ENCODE measurements around the gene TRIM67.

Gene TRIM67

DNA sequence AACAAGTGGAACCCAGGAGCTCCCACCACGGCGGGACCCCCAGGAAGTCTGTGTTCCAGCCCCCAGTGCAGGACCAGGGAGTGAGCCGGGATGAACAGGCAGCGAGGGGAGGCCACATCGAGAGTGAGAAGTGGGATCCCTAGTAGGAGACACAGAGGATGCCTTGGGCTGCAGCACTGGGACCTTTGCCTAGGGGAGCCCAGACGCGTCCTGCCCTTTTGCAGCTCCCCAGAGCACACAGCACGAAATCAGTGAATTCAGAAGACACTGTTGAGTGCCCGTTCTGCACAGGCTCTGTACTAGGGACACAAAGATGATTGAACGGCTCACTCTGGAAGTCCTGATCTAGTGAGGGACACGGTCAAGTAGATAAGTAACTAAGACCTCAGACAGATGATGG is 23.5 kb downstream of the TRIM67 start:
- no peak for DNase-seq

DNA sequence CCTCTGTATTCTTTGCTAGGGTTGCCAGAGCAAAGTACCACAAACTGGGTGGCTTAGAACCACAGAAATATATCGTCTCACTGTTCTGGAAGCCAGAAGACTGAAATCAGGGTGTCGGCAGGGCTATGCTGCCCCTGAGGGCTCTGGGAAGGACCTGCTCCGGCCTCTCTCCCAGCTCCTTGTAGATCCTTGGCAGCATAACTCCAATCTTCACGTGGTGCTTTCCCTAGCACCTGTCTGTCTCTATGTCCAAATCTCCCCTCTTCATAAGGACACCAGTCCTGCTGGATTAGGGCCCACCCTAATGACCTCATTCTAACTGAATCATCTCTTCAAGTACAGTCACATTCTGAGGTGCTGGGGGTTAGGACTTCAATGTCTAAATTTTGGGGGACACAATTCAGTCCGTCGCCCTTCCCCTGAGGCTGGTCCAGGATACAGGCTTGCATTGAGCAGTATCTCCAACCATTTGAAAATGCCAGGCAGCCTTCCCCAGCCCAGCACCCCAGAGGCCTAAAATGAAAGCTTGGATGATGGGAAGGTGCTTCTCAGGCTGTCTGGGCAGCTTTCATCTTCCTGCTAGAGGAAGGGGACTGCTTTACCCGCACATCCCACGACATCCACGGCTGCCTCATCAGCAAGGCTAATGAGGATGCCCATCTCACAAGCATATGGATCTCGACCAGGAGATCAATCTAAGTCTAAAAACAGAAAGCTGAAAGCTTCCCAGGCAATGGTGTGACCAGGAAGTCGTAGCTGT is 24.7 kb downstream of the TRIM67 start:
- no peak for DNase-seq

DNA sequence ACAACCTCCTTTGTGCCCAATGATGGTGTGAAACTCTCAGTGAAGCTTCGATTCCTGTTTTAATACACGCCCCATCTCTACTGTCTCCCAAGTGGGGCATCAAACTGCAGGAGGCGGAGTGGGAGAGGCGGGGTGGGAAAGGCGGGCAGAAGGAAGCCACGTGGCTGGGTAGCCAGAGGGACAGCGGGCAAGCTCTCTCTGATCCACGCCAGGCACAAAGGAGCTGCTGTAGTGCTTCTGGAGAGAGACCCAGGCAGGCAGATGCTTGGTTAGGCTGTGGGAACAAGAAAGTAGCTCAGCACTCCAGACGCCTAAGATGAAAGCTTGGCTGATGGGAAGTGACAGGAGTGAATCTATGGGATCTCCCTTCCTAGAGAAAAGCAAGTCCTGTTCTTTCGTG is 25.7 kb downstream of the TRIM67 start:
- DNase-seq: no peak

DNA sequence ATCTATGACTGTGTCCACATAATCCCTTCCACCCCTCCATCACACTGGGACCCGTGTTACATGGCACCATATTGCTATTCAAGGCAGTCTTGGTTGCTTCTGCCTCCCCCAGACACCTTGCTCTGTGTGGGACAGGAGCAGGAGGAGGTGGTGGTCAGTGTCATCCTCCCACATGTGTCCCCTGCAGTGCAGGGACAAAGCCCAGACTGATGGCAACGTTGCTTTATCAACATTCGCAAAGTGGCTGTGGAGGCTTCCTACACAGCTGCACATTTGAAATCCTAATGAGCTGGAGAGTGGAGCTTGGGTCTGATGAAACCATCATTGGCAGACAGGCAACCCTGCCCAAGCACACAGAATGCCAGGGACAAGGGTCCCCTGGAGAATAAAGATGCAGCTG is 26.2 kb downstream of the TRIM67 start:
- no peak for DNase-seq

DNA sequence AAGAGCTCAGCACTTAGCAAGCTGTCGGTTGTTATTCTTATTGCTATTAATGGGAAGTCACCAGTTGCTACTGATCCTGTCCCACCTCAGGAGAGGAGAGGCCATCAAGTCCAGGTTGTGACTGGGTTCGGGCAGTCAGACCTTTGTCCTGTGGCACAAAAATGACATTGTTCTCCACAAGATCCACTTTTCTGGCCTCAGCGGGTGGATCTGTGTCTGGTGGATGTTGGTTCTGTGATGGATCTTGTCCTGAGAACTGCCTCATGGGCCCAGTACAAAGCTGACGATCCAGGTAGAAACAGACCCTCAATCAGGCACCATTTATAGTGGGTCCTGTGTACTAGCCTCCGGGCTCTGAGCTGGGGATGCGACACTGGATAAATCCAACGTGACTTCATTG is 26.9 kb downstream of the TRIM67 start:
- DNase-seq: no peak

DNA sequence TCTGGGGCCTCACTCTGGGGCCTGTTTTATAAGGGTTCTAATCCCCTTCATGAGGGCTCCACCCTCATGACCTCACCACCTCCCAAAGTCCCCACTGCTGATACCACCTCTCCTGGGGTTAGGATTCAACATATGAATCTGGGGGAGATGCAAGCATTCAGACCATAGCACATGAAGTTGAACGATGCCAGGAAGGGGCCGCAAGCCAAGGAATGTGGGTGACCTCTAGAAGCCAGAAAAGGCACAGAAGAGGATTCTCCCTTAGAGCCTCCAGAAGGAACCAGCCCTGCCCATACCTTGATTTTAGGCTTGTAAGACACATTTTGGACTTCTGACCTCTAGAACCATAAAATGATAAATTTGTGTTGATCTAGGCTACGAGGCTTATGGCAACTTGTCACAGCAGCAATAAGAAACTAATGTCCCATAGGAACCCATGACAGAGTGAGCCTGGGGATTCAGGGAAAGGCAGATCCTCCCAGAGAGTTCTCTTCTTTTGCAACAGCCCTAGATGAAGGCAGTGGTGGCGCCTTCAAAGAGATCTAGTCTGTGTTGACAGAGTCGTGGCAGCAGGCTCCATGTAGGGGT is 27.9 kb downstream of the TRIM67 start:
- DNase-seq: no peak

DNA sequence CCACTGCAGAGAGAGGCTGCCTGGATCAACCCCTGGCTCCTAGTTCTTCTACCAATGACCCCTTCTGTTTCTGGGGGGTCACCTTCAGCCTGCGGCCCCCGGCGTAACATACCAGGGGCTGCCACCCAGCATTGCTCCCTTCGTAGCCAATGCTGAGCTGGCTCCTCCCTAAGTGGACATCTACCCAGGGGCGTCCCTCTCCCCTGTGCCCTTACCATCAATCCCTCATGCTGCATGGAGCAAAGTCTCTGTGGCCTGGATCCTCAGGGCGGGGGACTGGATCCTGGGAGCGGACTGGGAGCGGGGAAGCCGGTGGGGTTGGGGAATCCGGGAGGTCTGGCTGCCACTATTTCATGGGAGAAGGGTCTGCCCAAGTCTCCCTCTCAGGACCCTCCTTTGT is 28.6 kb downstream of the TRIM67 start:
- no peak for DNase-seq

DNA sequence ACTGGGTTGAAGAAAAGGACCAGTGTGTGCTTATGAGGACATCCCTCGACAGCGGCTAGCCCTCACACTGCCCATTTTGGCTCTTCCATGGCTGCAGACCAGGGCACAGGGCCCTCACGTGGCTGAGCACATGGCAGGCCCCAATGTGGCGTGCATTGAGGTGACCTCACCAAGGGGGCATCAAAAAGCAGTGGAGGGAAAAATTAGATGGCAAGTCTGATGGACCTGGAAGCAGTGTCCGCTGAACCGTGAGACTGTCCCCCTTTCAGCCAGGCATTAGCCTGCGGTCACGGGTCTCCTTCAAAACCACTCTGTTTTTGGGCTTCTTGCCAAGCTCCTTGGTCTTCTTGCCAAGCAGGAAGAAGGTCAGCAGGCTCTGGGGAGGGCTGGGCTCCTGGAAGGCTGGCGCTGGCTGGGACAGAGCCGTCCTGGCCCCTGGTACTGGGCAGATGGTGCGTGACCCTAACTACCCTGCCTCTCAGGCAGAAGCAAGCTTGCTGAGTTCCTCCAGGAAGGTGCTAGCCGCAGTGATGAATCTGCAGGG is 30.8 kb downstream of the TRIM67 start:
- DNase-seq: no peak

DNA sequence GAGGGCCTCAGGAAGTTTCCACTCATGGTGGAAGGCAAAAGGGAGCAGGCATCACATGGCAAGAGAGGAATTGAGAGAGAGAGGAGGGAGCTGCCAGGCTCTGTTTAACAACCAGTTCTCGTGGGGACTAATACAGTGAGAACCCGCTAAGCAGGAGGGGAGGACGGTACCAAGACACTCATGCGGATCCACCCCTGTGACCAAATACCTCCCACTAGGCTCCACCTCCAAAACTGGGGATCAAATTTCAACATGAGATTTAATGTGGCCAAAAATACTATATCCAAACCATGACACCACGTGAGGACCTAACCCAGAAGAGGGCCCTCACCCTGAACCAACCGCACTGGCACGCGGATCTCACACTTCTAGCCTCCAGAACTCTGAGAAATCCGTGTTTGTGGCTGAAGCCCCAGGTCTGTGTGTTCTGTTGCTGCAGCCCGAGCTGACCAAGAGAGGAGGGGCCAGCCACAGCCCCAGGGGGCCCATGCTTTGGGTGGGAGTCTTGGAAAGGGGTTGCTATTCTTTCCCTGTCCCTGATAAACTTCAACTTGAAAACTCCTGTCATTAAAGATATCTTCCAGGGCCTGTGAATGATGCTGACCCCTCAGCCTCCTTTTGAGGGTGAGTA is 32.0 kb downstream of the TRIM67 start:
- DNase-seq: no peak

DNA sequence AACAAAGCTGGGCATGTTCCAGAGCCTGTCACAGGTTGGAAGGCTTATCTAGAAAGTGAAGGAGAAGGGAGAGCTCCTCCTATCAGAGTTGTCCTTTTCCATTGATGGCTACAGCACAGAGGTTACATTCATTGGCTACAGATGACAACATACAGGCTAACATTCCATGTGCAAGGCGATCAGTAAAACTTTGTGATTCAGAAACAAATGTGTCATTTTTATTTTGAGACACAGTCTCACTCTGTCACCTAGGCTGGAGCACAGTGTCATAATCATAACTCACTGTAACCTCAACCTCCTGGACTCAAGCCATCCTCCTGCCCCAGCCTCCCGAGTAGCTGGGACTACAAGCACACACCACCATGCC is 32.6 kb downstream of the TRIM67 start:
- DNase-seq: no peak

DNA sequence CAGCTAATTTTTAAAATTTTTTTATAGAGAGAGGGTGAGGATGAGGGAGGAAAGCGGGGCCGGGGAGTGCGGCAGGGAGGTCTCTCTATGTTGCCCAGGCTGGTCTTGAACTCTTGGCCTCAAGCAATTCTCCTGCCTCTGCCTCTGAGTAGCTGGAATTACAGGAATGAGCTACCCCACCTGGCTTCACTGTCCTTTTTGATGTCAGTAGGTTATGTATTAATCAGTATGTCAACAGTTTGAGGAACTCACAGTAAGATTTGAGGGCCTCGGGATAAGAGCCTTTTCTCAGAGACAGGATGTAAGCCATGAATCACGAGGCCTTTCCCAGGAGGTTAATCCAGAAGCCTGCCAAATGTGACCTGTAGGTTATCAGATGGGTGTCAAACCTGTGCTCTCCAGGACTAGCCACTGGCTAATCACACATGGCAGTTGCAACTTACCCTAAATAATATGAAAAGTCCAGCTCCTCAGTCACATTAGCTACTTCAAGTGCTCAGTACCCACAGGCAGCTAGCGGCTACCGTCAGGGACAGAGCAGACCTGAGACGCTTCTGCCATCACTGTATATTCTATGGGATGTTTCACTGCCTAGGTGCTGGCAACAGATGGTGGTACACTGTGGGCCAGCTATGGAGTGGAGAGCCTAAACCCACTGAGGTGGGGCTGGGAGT is 33.1 kb downstream of the TRIM67 start:
- DNase-seq: no peak

DNA sequence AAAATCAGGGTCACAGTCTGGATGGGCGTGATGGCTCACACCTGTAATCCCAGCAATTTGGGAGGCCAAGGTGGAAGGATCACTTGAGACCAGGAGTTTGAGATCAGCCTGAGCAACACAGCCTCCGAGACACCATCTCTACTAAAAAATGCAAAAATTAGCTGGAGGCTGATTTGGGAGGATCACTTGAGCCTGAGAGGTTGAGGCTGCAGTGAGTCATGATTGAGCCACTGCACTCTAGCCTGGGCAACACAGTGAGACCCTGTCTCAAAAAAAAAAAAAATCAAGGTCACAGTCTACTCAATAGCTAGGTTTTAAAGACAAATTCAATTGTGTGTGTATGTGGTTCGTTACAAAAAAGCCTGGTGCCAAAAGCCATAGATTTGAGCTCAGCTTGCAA is 34.4 kb downstream of the TRIM67 start:
- no peak for DNase-seq

DNA sequence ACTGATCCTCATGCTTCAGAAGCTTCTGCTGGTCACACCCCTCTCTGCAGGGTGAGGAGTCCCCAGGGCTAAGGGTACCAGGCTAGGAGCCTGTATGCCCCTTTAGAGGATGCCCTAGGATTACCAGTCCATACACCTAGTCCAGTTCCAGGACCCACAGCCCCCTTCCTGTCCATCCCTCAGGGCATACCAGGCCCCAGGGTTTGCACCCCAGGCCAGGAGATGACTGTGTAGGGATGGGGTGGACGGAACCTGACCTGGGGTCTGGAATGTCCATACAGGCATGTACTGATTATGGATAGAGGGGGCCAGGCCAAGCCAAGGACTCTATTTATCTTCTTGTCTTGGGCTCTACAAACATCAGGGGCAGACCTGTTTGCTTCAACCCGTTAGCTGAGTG is 34.9 kb downstream of the TRIM67 start:
- no peak for DNase-seq

DNA sequence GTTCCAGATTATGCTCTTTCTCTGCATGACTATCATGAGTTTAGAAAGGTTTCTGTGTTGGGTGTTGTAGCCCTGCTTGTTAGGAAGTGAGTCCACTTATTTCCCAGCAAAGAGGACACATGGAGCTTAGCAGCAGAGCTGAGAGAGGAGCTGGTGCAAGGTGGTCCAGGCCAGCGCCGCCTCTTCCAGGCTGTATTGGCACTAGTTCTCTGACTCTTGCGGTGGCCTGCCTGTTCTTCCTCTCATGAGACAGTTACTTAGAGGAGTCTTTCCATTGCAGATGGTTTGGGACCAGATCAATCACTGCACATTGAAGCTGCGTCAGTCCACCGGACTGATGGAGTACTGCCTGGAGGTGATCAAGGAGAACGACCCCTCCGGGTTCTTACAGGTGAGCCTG is 38.0 kb downstream of the TRIM67 start:
- no peak for DNase-seq

DNA sequence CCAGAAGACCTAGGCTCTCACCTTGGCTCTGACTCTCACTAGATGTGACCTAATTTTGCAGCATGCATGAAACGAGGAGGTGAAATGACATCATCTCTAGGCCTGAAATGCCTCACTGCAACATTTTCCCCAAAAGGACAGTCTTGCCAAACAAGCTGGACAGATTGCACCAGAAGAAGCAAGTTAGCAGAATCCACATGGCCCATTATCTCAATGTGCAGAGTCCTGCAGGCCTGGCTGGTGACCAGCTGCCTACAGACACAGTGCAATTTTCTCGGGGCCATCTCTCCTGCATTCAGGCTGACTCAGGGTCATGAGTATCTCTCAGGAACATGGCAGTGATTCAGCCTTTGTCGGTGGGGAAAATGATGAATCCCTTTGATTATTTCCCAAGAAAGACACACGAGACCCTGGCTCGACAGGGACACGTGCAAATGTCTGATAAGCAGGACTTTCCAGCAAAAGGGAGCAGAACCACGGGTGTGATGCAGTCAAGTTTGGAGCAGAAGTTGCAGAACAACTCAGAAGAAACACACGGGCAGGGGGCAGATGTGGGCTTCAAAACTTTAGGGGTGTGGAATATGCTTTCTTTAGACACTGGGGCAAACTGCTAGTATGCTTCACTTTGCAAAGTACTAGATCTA is 38.7 kb downstream of the TRIM67 start:
- DNase-seq: no peak

DNA sequence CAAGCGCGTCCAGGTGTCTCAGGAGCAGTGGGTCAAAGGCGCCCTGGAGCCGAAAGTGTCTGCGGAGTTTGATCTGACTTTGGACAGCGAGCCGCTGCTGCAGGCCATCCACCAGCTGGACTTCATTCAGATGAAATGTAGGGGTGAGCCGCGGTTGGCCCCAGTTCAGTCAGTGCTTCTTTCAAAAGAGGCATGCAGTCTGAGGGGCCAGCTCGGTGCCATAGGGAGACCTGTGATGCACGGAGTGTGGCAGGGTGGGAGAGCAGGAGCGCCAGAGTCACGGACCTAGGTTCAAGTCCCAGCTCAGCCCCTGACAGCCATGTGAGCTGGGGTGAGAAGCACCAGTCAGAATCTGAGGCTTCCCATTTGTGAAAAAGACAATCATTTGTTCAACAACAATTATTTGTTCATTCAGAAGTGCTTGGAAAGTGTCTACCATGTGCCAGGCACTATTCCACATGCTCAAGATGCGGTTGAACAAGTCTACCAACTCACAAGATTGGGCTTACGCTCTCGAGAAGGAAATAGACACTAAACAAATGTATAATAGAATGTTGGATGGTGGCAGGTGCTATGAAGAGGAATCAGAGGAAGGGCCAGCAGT is 39.6 kb downstream of the TRIM67 start:
- DNase-seq: no peak

DNA sequence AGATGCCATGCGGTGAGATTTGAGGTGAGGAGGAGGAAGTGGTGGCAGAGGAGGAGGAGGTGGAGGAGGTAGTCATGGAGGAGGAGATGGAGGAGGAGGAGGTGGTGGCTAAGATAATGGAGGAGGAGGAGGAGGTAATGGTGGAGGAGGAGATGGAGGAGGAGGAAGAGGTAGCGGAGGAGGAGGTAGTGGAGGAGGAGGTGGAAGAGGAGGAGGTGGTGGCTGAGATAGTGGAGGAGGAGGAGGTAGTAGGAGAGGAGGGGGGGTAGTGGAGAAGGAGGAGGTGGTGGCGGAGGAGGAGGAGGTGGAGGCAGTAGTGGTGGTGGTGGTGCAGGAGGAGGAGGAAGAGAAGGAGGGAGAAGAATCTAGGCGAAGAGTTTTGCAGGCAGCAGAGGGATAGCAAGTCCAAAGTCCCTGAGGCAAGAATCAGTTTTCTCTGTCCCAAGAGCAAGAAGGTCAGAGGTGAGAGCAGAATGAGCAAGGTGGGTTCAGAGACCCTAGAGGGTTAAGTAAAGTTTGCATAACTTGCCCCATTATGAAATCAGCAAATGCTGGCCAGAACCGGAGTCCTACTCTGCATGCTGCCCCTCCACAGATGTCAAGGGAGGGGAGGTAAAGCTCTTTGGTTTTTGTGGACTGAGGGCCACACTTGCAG is 40.2 kb downstream of the TRIM67 start:
- no peak for DNase-seq

DNA sequence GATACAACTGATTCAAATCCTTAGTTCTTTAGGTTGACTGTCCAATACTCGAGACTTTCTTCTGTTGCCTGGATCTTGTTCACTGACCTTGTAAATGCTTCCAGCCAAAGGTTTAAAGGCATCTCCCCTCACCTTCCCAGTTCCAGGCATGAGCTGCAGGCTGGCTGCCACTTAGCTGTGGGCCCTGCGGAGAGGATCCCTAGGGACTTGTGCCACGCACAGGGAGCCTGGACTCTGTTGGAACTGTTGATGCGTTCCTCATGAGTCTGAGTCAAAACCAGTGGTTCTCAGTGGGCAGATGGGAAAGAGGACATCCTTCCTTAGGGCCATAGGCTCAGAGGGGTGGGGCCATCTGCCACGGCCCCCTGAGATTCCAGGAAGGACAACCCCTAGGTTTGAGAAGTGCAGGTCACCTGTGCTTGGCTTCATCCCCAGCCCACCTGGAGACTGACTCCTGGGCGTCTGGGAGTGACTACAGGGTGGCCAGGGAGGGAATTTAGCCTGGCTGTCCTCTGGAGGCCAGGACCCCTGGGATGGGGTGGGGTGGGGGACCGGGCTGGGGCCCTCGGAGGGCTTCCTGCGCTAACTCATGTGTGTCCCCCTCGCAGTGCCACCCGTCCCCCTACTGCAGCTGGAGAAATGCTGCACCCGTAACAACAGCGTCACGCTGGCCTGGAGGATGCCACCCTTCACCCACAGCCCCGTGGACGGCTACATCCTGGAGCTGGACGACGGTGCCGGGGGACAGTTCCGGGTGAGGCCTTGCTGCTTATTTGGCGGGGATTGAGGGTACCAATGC is 41.6 kb downstream of the TRIM67 start:
- no peak for DNase-seq

DNA sequence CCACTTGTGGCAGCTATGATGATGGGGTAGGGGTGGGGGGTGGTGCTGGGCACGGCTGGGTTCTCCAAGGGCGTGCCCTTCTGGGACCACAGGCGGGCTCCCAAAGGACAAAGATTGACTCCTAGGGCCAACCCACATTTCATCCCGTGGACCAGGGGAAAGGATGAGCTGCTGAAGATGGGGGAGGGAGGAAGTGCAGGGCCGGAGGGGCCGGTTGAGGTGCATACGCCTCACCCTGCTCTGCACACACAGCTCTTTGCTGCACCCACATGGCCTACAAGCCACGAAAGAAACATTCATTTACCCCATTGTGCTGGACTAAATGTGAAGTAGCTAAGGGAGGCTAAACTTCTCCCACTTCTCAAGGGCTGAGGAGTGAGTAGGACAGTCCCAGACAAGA is 45.0 kb downstream of the TRIM67 start:
- DNase-seq: no peak

DNA sequence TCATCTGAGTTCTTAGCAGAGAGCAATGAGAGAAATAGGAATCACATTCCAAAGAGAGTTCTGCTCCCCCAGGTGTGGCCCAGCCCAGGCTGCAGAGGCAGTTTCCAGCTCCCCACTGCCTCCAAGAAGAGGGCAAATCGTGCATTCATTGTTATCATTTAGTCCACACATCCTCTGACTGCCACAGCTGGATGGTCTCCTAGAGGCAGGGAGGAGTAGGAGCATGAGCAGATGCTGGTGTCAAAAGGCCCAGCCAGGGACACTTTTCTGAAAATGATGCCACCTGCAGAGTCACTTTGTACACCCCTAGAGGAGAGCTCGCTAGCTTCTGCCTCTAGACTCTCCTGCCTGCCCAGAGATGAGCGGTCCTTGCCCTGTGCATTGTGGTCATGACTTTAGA is 45.6 kb downstream of the TRIM67 start:
- no peak for DNase-seq

DNA sequence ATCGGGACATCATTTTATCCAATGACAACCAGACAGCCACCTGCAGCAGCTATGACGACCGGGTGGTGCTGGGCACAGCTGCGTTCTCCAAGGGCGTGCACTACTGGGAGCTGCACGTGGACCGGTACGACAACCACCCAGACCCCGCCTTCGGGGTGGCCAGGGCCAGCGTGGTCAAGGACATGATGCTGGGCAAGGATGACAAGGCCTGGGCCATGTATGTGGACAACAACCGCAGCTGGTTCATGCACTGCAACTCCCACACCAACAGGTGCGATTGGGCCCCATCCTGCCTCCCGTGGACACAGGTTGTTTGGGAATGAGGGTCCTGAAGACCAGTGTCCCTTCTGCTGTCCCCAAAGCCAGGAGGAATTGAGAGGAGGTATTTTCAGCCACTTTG is 47.1 kb downstream of the TRIM67 start:
- DNase-seq: no peak
